ENCODE measurements around the gene COL7A1. TPM values are rescaled to one million over a fixed set of nuclear protein-coding genes. Genes with fewer than 3 reads are reported as not detected.

The COL7A1 gene
- total and polyA plus RNA-seq, 10 donors = 8.6 to 144 (median 25.6) TPM

DNA sequence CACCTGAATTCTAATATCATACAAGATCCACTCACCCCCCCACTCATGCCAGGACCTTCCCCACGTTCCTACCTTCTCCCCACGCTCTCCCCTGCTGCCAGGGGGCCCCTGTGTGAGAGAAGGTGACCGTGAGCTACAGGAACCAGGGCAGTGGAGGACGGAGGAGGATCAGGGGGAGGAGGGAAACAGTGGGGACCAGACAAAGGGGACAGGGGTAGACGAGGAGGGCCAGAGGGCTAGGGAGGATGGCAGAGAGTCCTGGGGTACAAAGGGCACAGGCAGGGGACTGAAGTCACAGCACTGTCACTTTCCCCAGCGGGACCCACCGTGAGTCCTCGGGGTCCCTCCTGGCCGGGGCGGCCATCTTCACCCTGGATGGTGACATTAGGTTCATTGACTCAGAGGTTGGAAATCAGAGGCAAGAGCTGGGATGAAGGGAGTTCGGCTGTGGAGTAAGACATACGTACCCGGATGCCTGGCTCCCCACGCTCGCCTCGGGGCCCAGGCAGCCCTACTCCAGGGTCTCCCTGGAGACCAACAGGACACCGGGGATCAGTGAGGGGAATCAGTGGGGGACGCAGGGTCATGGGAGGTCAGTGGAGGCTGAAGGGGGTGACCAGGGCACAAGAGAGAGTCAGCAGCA, 25.2 kb downstream of the COL7A1 start:
- H3K4me1 ChIP-seq = peaks cover 0 to 14% (median 0%) of the 10 kb centered on the region in 6 donors
- intact Hi-C loops (cut with DNase I; ENCODE audit: low total_unique reads) = no loop called here
- H3K27me3 ChIP-seq (replicated peaks in 1 of 7) = no peaks in the 10 kb centered on the region
- no peaks in the 10 kb centered on the region for H3K36me3 ChIP-seq
- H3K9me3 ChIP-seq = no peaks in the 10 kb centered on the region
- WGBS, 5 donors = 79 to 90% (median 88%) methylated on average over 11 to 18 of the region's 18 CpGs
- no peak overlapping the region for H3K27ac ChIP-seq
- no peak overlapping the region for H3K4me3 ChIP-seq
- DNase-seq = no peak
- TF ChIP-seq, protein P1, sequence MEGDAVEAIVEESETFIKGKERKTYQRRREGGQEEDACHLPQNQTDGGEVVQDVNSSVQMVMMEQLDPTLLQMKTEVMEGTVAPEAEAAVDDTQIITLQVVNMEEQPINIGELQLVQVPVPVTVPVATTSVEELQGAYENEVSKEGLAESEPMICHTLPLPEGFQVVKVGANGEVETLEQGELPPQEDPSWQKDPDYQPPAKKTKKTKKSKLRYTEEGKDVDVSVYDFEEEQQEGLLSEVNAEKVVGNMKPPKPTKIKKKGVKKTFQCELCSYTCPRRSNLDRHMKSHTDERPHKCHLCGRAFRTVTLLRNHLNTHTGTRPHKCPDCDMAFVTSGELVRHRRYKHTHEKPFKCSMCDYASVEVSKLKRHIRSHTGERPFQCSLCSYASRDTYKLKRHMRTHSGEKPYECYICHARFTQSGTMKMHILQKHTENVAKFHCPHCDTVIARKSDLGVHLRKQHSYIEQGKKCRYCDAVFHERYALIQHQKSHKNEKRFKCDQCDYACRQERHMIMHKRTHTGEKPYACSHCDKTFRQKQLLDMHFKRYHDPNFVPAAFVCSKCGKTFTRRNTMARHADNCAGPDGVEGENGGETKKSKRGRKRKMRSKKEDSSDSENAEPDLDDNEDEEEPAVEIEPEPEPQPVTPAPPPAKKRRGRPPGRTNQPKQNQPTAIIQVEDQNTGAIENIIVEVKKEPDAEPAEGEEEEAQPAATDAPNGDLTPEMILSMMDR (IDR thresholded peaks at IDR 0.05 in 8 of 11, conservative IDR thresholded peaks at IDR 0.05 in 3 of 11) = no peak
- no peak for TF ChIP-seq POLR2A (IDR thresholded peaks at IDR 0.05)
- TF ChIP-seq POLR2AphosphoS5 (IDR thresholded peaks at IDR 0.05) = no peak

DNA sequence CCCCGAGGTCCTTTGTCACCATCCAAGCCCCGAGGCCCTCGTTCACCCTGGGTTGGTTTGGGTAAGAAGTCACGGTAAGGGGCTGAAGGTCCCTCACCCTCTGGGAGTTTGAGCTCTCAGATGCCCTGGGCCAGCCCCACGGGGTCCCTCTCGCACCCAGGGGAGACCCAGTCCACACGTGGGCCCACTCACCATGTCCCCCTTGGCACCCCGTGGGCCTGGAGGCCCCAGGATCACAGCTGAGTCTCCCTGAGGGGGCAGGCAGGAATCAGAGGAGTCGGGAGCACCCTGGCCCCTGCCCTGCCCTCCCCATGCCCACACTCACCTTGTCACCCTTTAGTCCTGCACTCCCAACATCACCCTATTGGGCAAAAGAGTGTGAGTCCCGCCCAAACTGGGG, 25.7 kb downstream of the COL7A1 start:
- Histone ChIP-seq H3K4me1 (peaks cover 0 to 17% (median under 1%) of the 10 kb centered on the region in 6 donors), H3K36me3 (no peaks in the 10 kb centered on the region), H3K4me3 (no peak overlapping the region), H3K27ac (no peak overlapping the region), H3K9me3 (no peaks in the 10 kb centered on the region), H3K27me3 (replicated peaks in 1 of 7) (no peaks in the 10 kb centered on the region)
- 76 to 91% (median 87%) methylated on average over 7 to 10 of the region's 10 CpGs for WGBS, 5 donors
- intact Hi-C loops (cut with DNase I; ENCODE audit: low total_unique reads) = no loop called here
- DNase-seq = no peak
- TF ChIP-seq POLR2AphosphoS5 (IDR thresholded peaks at IDR 0.05) (no peak), POLR2A (IDR thresholded peaks at IDR 0.05) (no peak)
- TF ChIP-seq, protein P1 (IDR thresholded peaks at IDR 0.05 in 8 of 11, conservative IDR thresholded peaks at IDR 0.05 in 3 of 11) = no peak

DNA sequence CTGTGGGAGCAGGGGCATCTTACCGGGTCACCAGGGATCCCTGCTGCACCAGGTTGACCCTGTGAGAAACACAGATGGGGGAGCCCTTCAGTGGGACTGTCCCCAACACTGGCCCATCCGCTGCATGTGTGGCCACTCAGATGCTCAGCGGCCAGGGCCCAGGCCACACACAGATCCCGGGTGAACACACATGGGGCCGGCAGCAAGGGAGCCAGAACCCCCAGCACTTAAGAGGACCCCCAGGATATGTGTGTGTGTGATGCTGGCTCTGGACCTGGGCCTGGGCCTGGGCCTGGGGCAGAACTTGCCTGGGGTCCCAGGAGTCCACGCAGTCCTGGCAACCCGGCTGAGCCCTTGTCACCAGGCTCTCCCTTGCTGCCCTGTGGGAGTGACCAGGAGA, 26.7 kb downstream of the COL7A1 start:
- H3K4me1 ChIP-seq = peaks cover 0 to 26% (median 5%) of the 10 kb centered on the region in 6 donors
- intact Hi-C loops (cut with DNase I; ENCODE audit: low total_unique reads) = no loop called here
- H3K27me3 ChIP-seq (replicated peaks in 1 of 7) = no peaks in the 10 kb centered on the region
- DNase-seq = no peak
- TF ChIP-seq, protein P1 (IDR thresholded peaks at IDR 0.05 in 8 of 11, conservative IDR thresholded peaks at IDR 0.05 in 3 of 11) = no peak
- TF ChIP-seq POLR2A (IDR thresholded peaks at IDR 0.05) (no peak), POLR2AphosphoS5 (IDR thresholded peaks at IDR 0.05) (no peak)
- H3K4me3 ChIP-seq = no peak overlapping the region
- no peaks in the 10 kb centered on the region for H3K9me3 ChIP-seq
- H3K36me3 ChIP-seq = no peaks in the 10 kb centered on the region
- 89 to 97% (median 93%) methylated on average over 6 to 7 of the region's 7 CpGs; no CpG with 5 or more reads in 1 of the 5 donors for WGBS, 5 donors
- H3K27ac ChIP-seq = no peak overlapping the region

DNA sequence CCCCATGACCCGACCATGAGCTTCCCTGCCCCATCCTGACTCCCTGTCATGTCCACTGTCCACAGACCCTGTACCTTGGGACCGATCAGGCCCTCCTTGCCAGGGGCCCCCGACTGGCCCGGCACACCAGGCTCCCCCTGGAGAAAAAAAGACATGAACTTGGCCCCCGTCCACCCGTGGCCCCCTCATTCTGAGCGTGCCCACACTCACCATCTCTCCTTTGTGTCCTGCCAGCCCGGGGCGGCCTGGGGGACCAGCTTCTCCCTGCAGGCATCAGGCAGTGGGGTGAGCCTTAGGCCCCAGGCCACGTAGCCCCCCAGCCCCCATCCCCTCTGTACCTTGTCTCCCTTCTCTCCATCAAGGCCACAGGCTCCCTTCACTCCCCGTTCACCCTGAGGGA, 27.6 kb downstream of the COL7A1 start:
- Histone ChIP-seq H3K27me3 (replicated peaks in 1 of 7) (no peaks in the 10 kb centered on the region), H3K27ac (no peak overlapping the region), H3K4me3 (no peak overlapping the region), H3K4me1 (peaks cover 0 to 32% (median 5%) of the 10 kb centered on the region in 6 donors), H3K9me3 (no peaks in the 10 kb centered on the region), H3K36me3 (no peaks in the 10 kb centered on the region)
- 84 to 92% (median 86%) methylated on average over 11 of the region's 11 CpGs for WGBS, 5 donors
- no peak for TF ChIP-seq POLR2A (IDR thresholded peaks at IDR 0.05)
- TF ChIP-seq, protein P1 (IDR thresholded peaks at IDR 0.05 in 8 of 11, conservative IDR thresholded peaks at IDR 0.05 in 3 of 11) = no peak
- TF ChIP-seq POLR2AphosphoS5 (IDR thresholded peaks at IDR 0.05) = no peak
- DNase-seq = no peak
- intact Hi-C loops (cut with DNase I; ENCODE audit: low total_unique reads) = no loop called here
